ENCODE data around the gene IL20RA. TPM values are rescaled to one million over a fixed set of nuclear protein-coding genes. Genes with fewer than 3 reads are reported as not detected.

IL20RA gene
- total RNA-seq, 2 experiments from 2014 or later, result not detected

- POLR2A ChIA-PET, result no interaction called here
- no peak for DNase-seq
- Mint-ChIP-seq H3K4me3 (no peak overlapping the region), H3K4me1 (ENCODE audit: low read depth) (peaks cover 5% of the 10 kb centered on the region), H3K36me3 (ENCODE audit: low read depth) (no peaks in the 10 kb centered on the region), H3K27ac (no peak overlapping the region), H3K27me3 (peaks cover 55% of the 10 kb centered on the region), H3K9me3 (no peaks in the 10 kb centered on the region)
- ATAC-seq, result no peak
- CTCF ChIA-PET, result interaction anchor here (0.6 kb wide), 1 partner anchor 347 kb away, joined by 3 read pairs; no protein-coding TSS in a partner anchor
- TF ChIP-seq CTCF (IDR thresholded peaks at IDR 0.05), result no peak
- intact Hi-C loops (cut with micrococcal nuclease), result no loop called here
Measured at GRCh38 chr6:136990754-136991153, 54.0 kb downstream of the IL20RA start.

DNA sequence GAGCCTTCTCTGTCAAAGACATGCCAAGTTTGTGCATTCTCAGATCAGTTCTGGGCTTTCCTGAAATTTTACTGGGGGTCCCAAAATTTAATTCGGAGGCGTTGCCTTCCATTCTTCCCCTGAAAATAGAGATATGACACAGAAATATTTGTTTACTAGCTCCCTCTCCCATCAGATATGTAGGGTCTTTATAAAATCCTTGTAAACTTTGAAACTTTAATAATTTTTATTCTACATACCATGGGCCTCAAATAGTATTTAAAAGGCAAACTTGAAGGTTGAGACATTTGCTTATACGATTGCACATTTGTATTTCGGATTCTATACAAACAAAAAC lies 54.6 kb downstream of the IL20RA start:
- peaks cover 5% of the 10 kb centered on the region for H3K4me1 Mint-ChIP-seq (ENCODE audit: low read depth)
- ATAC-seq (no peak), DNase-seq (no peak)
- no peaks in the 10 kb centered on the region for H3K36me3 Mint-ChIP-seq (ENCODE audit: low read depth)
- intact Hi-C loops (cut with micrococcal nuclease), result no loop called here
- H3K9me3 Mint-ChIP-seq, result no peaks in the 10 kb centered on the region
- no peak for TF ChIP-seq CTCF (IDR thresholded peaks at IDR 0.05)
- ChIA-PET POLR2A (no interaction called here), CTCF (interaction anchor here (0.6 kb wide), 1 partner anchor 346 kb away, joined by 3 read pairs; no protein-coding TSS in a partner anchor)
- H3K4me3 Mint-ChIP-seq, result no peak overlapping the region
- no peak overlapping the region for H3K27ac Mint-ChIP-seq
- H3K27me3 Mint-ChIP-seq, result peaks cover 55% of the 10 kb centered on the region

- POLR2A ChIA-PET, result interaction anchor here (0.6 kb wide), 1 partner anchor 1000 kb away, joined by 3 read pairs; no protein-coding TSS in a partner anchor
- no peak overlapping the region for H3K27ac Mint-ChIP-seq
Measured at GRCh38 chr6:136989571-136990241, 55.1 kb downstream of the IL20RA start.

DNA sequence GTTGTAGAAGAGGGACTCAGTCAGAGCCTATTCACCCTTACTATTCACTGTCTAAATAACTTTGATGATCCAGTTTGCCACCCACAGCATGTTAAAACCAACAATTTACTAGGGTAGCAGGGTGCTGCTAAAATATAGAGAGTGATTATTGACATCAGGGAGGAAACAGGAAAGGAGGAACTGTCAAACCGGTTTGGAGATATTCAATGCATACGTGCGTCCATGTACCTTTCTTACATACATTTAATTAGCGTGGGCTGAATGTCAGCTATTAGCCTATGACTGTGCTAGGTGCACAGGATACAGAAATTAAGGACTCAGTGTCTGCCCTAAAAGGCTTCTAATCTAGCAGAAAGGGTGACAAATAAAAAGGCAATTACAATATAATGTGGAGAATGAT lies 57.2 kb downstream of the IL20RA start:
- no peaks in the 10 kb centered on the region for H3K36me3 Mint-ChIP-seq (ENCODE audit: low read depth)
- H3K4me1 Mint-ChIP-seq (ENCODE audit: low read depth), result peaks cover 5% of the 10 kb centered on the region
- intact Hi-C loops (cut with micrococcal nuclease), result no loop called here
- CTCF ChIA-PET, result interaction anchor here (1.2 kb wide), 1 partner anchor 9 kb away, joined by 3 read pairs; no protein-coding TSS in a partner anchor
- ATAC-seq (no peak), DNase-seq (no peak)
- TF ChIP-seq CTCF (IDR thresholded peaks at IDR 0.05), result no peak
- POLR2A ChIA-PET, result no interaction called here
- no peak overlapping the region for H3K27ac Mint-ChIP-seq
- H3K9me3 Mint-ChIP-seq, result no peaks in the 10 kb centered on the region
- no peak overlapping the region for H3K4me3 Mint-ChIP-seq
- peaks cover 47% of the 10 kb centered on the region for H3K27me3 Mint-ChIP-seq

More at GRCh38 chr6:136989571-136990241, 55.1 kb downstream of the IL20RA start:
- peak overlapping the region; percentile 24 for H3K4me3 Mint-ChIP-seq
- H3K4me1 Mint-ChIP-seq (ENCODE audit: low read depth), result peaks cover 5% of the 10 kb centered on the region
- H3K36me3 Mint-ChIP-seq (ENCODE audit: low read depth), result no peaks in the 10 kb centered on the region
- CTCF ChIA-PET, result interaction anchor here (0.6 kb wide), 1 partner anchor 346 kb away, joined by 3 read pairs; no protein-coding TSS in a partner anchor
- no peak for DNase-seq
- ATAC-seq, result no peak
- intact Hi-C loops (cut with micrococcal nuclease), result no loop called here
- H3K9me3 Mint-ChIP-seq, result no peaks in the 10 kb centered on the region
- no peak for TF ChIP-seq CTCF (IDR thresholded peaks at IDR 0.05)
- H3K27me3 Mint-ChIP-seq, result peaks cover 55% of the 10 kb centered on the region

DNA sequence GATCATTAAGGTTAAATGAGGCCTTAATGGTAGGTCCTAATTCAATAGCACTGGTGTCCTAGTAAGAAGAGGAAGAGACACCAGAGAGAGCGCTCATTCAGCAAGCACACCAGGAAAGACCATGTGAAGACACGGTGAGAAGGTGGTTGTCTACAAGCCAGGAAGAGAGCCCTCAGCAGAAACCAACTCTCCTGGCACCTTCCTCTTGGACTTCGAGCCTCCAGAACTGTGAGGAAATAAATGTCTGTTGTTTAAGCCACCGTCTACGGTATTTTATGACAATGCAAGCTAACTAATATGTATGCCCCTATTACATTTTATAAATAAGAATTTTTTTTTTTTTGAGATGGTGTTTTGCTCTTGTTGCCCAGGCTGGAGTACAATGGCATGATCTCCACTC lies 59.3 kb downstream of the IL20RA start:
- no peak overlapping the region for H3K4me3 Mint-ChIP-seq
- ATAC-seq (no peak), DNase-seq (no peak)
- TF ChIP-seq CTCF (IDR thresholded peaks at IDR 0.05), result no peak
- intact Hi-C loops (cut with micrococcal nuclease), result no loop called here
- H3K9me3 Mint-ChIP-seq, result no peaks in the 10 kb centered on the region
- H3K36me3 Mint-ChIP-seq (ENCODE audit: low read depth), result no peaks in the 10 kb centered on the region
- ChIA-PET CTCF (no interaction called here), POLR2A (no interaction called here)
- no peak overlapping the region for H3K27ac Mint-ChIP-seq
- H3K27me3 Mint-ChIP-seq, result peaks cover 36% of the 10 kb centered on the region
- peaks cover 5% of the 10 kb centered on the region for H3K4me1 Mint-ChIP-seq (ENCODE audit: low read depth)

All from activated CD8-positive, alpha-beta T cell treated with anti-CD3 and anti-CD28 coated beads for 36 hours (primary cell).